Fibroblast of villous mesenchyme (primary cell): ENCODE measurements around the gene SBF2. TPM values are rescaled to one million over a fixed set of nuclear protein-coding genes. Genes with fewer than 3 reads are reported as not detected.

Source experiments
- DNase-seq: peaks from one replicate; pipeline ENCODE4 v3.0.0-alpha.2; 2010; ENCODE audit warnings: low read depth
- H3K4me3 ChIP-seq: 2 replicates; pipeline ENCODE4 v1.5.1; 2011; ENCODE audit warnings: low read depth, mild to moderate bottlenecking, low read length
- total RNA-seq: library from RNA; depleted of rRNA; stranded (reverse); fragments of >200 nt; gene quantifications from 2 replicates; pipeline ENCODE4 v1.2.3, GENCODE V29; 2012
- TF ChIP-seq, protein P1 (sequence below): IDR thresholded peaks from 2 replicates; pipeline ENCODE4 v1.5.1; 2012; ENCODE audit warnings: low read depth, mild to moderate bottlenecking, low read length; ENCODE audit not compliant: insufficient read depth

The SBF2 gene
- total RNA-seq, 1 donor, result 35.0 TPM

- TF ChIP-seq, protein P1, sequence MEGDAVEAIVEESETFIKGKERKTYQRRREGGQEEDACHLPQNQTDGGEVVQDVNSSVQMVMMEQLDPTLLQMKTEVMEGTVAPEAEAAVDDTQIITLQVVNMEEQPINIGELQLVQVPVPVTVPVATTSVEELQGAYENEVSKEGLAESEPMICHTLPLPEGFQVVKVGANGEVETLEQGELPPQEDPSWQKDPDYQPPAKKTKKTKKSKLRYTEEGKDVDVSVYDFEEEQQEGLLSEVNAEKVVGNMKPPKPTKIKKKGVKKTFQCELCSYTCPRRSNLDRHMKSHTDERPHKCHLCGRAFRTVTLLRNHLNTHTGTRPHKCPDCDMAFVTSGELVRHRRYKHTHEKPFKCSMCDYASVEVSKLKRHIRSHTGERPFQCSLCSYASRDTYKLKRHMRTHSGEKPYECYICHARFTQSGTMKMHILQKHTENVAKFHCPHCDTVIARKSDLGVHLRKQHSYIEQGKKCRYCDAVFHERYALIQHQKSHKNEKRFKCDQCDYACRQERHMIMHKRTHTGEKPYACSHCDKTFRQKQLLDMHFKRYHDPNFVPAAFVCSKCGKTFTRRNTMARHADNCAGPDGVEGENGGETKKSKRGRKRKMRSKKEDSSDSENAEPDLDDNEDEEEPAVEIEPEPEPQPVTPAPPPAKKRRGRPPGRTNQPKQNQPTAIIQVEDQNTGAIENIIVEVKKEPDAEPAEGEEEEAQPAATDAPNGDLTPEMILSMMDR, result no peak
- peak; percentile 63 for DNase-seq
- H3K4me3 ChIP-seq, result no peak overlapping the region
These were observed 325.0 kb downstream of the SBF2 start for GRCh38 chr11:9969068-9969467.

DNA sequence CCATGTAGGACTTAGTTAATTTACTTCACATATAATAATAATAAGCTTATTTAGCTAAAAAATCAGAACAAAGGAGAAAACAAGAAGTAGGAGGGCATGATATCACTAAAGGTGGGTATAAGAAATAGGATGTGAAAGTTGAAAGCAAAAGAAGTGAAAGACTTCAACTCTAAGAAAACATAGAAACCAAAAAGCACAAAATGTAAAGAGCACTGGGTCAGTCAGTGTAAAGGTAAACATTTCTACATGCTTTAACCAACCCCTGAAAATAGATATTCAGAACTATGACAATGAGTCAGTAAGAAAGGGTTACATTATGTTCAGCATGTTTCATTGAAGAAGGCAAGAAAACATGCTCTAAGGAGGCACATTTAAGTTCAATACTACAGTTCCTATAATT is 331.3 kb downstream of the SBF2 start:
- DNase-seq, result no peak
- TF ChIP-seq, protein P1, result no peak
- no peak overlapping the region for H3K4me3 ChIP-seq

DNA sequence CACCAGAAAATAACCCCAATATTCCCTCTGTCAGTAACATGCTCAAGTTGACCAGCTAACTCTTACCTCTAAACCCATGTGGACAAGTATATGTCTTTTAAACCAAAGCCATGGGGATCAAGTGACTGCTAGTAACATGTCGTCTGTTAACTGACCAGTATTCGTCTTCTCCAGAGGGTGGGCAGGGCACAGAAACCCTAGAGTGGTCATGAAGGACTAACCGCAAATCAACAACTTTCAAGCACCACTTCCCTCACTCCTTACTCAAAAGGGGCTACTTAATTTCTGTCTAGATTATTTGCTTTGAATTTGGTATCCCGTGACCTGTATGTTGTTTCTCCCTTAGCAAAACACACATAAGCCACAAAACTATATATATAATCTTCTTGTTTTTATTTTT is 336.9 kb downstream of the SBF2 start:
- DNase-seq, result no peak
- TF ChIP-seq, protein P1, result no peak
- H3K4me3 ChIP-seq, result no peak overlapping the region

- peak; percentile 74 for DNase-seq
- no peak overlapping the region for H3K4me3 ChIP-seq
- TF ChIP-seq, protein P1, result no peak
These were observed 337.5 kb downstream of the SBF2 start for GRCh38 chr11:9956483-9956882.

DNA sequence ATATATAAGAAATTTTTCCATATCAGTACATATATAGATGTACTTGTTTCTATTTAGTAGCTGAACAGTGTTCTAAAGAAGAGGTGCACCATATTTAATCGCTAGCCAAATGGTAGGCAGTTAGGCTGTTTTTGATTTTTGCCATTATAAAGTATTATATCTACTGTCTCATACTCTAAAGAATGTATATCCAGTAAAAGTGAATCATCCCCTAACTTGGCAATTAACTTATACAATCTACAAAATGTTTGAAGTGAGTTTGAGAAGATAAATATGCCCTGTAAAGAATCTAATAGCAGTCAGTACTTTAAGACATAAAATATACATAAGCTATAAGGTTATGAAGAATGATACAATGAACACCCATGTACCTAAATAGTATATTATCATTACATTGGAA is 338.6 kb downstream of the SBF2 start:
- no peak for DNase-seq
- TF ChIP-seq, protein P1, result no peak
- H3K4me3 ChIP-seq, result no peak overlapping the region

DNA sequence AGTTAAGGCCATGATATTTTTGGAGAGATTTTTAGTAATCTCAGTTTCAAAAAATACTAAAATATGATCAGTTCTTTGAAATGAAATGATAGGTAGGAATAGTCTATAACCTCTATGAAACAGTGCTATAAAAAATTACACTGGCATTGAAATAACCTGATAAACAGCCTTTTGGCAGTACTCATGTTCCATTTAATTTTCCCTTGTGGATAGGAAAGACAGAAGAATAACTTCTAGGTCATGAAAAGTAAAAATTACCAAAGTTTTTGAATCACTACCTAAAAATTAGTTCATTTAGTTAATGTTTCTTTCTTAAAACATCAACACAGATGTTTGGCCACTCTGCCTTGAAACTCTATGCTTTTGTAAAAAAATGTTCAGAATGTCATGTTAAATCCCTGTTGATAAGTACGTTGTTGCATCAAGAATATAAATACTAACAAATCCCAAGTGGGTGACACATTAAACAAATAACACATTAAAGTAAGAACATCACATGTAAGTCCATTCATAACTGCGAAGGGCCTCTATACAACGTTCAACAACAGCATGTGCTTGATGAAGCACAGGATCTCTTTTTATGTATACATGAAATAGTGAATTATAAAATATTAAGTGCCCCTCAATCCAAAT is 339.9 kb downstream of the SBF2 start:
- TF ChIP-seq, protein P1, result no peak
- no peak overlapping the region for H3K4me3 ChIP-seq
- DNase-seq, result peak; percentile 87

GRCh38 chr11:9952511-9953196 is 341.4 kb downstream of the SBF2 start:
- no peak for DNase-seq
- TF ChIP-seq, protein P1, result no peak
- H3K4me3 ChIP-seq, result no peak overlapping the region
